H7 (cell line): ENCODE results near the gene DCDC2. TPM values are rescaled to one million over a fixed set of nuclear protein-coding genes. Genes with fewer than 3 reads are reported as not detected.

ENCODE experiments used
- DNase-seq: peaks from one replicate; pipeline ENCODE4 v3.0.0; 2012
- H3K27me3 ChIP-seq: 2 replicates; pipeline ENCODE4 v1.6.0; 2011; ENCODE audit warnings: mild to moderate bottlenecking, low read length; ENCODE audit not compliant: control insufficient read depth, insufficient read depth
- H3K36me3 ChIP-seq: replicated peaks from 2 replicates; pipeline ENCODE4 v1.5.1; 2011; ENCODE audit warnings: low read length; ENCODE audit not compliant: control insufficient read depth, insufficient read depth
- H3K4me3 ChIP-seq: 2 replicates; pipeline ENCODE4 v1.5.1; 2011; ENCODE audit warnings: low read depth, mild to moderate bottlenecking, control low read depth, low read length, moderate library complexity; ENCODE audit not compliant: insufficient read depth
- total RNA-seq: library from RNA; depleted of rRNA; stranded (reverse); fragments of >200 nt; shearing (Covaris generic); gene quantifications from 2 replicates; pipeline ENCODE4 v1.2.3, GENCODE V29; 2014; rRNA removed

Gene DCDC2
- total RNA-seq, 1 experiment from 2014 or later: not detected

GRCh38 chr6:24122139-24122538, 235.7 kb downstream of the DCDC2 start:
- no peak for DNase-seq
- Histone ChIP-seq H3K27me3 (no peaks in the 10 kb centered on the region), H3K4me3 (no peak overlapping the region), H3K36me3 (no peaks in the 10 kb centered on the region)

Other genes starting within 250 kb of the DCDC2 start
- gene NRSN1, start 231.8 kb downstream of the DCDC2 start, total RNA-seq: not detected in 2 replicates
- gene MRS2, start 44.9 kb upstream of the DCDC2 start, total RNA-seq: 71.4 and 79.1 TPM in 2 replicates
- 2.0 and 2.5 TPM in 2 replicates for gene GPLD1, start 131.5 kb upstream of the DCDC2 start, total RNA-seq
- 1.00 and 1.5 TPM in 2 replicates for gene ALDH5A1, start 136.9 kb upstream of the DCDC2 start, total RNA-seq